Neural cell (in vitro differentiated cells): Measurements from ENCODE around the gene EIF3D. TPM values are rescaled to one million over a fixed set of nuclear protein-coding genes. Genes with fewer than 3 reads are reported as not detected.

Experiments used
- H2AFZ ChIP-seq: fragments of 200-600, 300-800 bp; sonication (generic), shearing (Covaris generic); 2 replicates; pipeline ENCODE4 v1.6.0; 2014; ENCODE audit warnings: low read depth, mild to moderate bottlenecking, antibody characterized with exemption, low read length, moderate library complexity
- H3F3A ChIP-seq: fragments of 200-600 bp; shearing (Covaris generic); 2 replicates; pipeline ENCODE4 v1.6.1; 2016; ENCODE audit warnings: mild to moderate bottlenecking, moderate library complexity, mixed read lengths, antibody characterized with exemption, low read length; ENCODE audit not compliant: insufficient read depth, poor library complexity, severe bottlenecking
- H3K27ac ChIP-seq: fragments of 200-600, 300-800 bp; sonication (generic), shearing (Covaris generic); 2 replicates; pipeline ENCODE4 v1.5.1; 2014; ENCODE audit warnings: mild to moderate bottlenecking, low read length, moderate library complexity
- H3K27me3 ChIP-seq: fragments of 300-800, 200-600 bp; sonication (generic), shearing (Covaris generic); 2 replicates; pipeline ENCODE4 v1.6.0; 2014; ENCODE audit warnings: mild to moderate bottlenecking, low read depth, low read length, moderate library complexity; ENCODE audit not compliant: insufficient read depth
- H3K36me3 ChIP-seq: fragments of 300-800, 200-600 bp; sonication (generic), shearing (Covaris generic); 2 replicates; pipeline ENCODE4 v1.5.1; 2014; ENCODE audit warnings: mild to moderate bottlenecking, antibody characterized with exemption, low read length, moderate library complexity; ENCODE audit not compliant: insufficient read depth
- H3K4me2 ChIP-seq: fragments of 300-800, 200-600 bp; sonication (generic), shearing (Covaris generic); 2 replicates; pipeline ENCODE4 v1.6.0; 2014; ENCODE audit warnings: mild to moderate bottlenecking, low read length
- H3K4me3 ChIP-seq: fragments of 300-800, 200-600 bp; sonication (generic), shearing (Covaris generic); 2 replicates; pipeline ENCODE4 v1.5.1; 2014; ENCODE audit warnings: mild to moderate bottlenecking, low read length, moderate library complexity
- H3K79me2 ChIP-seq: fragments of 200-600 bp; shearing (Covaris generic); replicated peaks from 2 replicates; pipeline ENCODE4 v1.6.0; 2014; ENCODE audit warnings: mild to moderate bottlenecking, low read length, moderate library complexity; ENCODE audit not compliant: insufficient read depth
- H3K9ac ChIP-seq: fragments of 300-800, 200-600 bp; sonication (generic), shearing (Covaris generic); 2 replicates; pipeline ENCODE4 v1.6.1; 2016; ENCODE audit warnings: mild to moderate bottlenecking, low read length, mixed read lengths
- H3K9me2 ChIP-seq: fragments of 200-600 bp; shearing (Covaris generic); 2 replicates; pipeline ENCODE4 v1.6.1; 2016; ENCODE audit warnings: mild to moderate bottlenecking, low read length, mixed read lengths; ENCODE audit not compliant: insufficient read depth
- H3K9me3 ChIP-seq: fragments of 200-600, 300-800 bp; sonication (generic), shearing (Covaris generic); 2 replicates; pipeline ENCODE4 v1.6.1; 2016; ENCODE audit warnings: mild to moderate bottlenecking, mixed run types, low read length, moderate library complexity, mixed read lengths
- H4K20me1 ChIP-seq: fragments of 200-600 bp; shearing (Covaris generic); 2 replicates; pipeline ENCODE4 v1.6.1; 2016; ENCODE audit warnings: mild to moderate bottlenecking, mixed run types; ENCODE audit not compliant: insufficient read depth
- CTCF ChIP-seq: fragments of 450-650 bp; IDR thresholded peaks from 2 replicates; pipeline ENCODE4 v1.5.1; 2014; ENCODE audit warnings: antibody characterized with exemption, mild to moderate bottlenecking, moderate library complexity; ENCODE audit not compliant: poor library complexity, severe bottlenecking
- EP300 ChIP-seq: fragments of 450-650 bp; conservative IDR thresholded peaks from 2 replicates; pipeline ENCODE4 v1.6.1; 2014; ENCODE audit warnings: antibody characterized with exemption, mild to moderate bottlenecking, moderate library complexity; ENCODE audit not compliant: poor library complexity, severe bottlenecking
- EZH2 ChIP-seq: fragments of 200-600, 300-800 bp; shearing (Covaris generic), sonication (generic); IDR thresholded peaks from 2 replicates; pipeline ENCODE4 v1.6.1; 2014; ENCODE audit warnings: antibody characterized with exemption, low read length, borderline replicate concordance, mild to moderate bottlenecking; ENCODE audit not compliant: insufficient read depth, poor library complexity, severe bottlenecking
- MXI1 ChIP-seq: fragments of 450-650 bp; conservative IDR thresholded peaks from 2 replicates; pipeline ENCODE4 v1.6.1; 2014; ENCODE audit warnings: antibody characterized with exemption, mild to moderate bottlenecking; ENCODE audit not compliant: poor library complexity, severe bottlenecking
- POLR2AphosphoS5 ChIP-seq: IDR thresholded peaks from 2 replicates; pipeline ENCODE4 v1.6.1; 2012
- RAD21 ChIP-seq: fragments of 450-650 bp; conservative IDR thresholded peaks from 2 replicates; pipeline ENCODE4 v1.6.1; 2014; ENCODE audit warnings: antibody characterized with exemption, mild to moderate bottlenecking, moderate library complexity
- REST ChIP-seq: IDR thresholded peaks from 2 replicates; pipeline ENCODE4 v1.6.1; 2012; ENCODE audit warnings: borderline replicate concordance
- SMC3 ChIP-seq: fragments of 450-650 bp; conservative IDR thresholded peaks from 2 replicates; pipeline ENCODE4 v1.6.1; 2014; ENCODE audit warnings: antibody characterized with exemption, mild to moderate bottlenecking, moderate library complexity; ENCODE audit not compliant: poor library complexity
- TAF1 ChIP-seq: IDR thresholded peaks from 2 replicates; pipeline ENCODE4 v1.6.1; 2012; ENCODE audit warnings: low read depth
- polyA plus RNA-seq: library from polyadenylated mRNA; depleted of rRNA; stranded (reverse); fragments of >200 nt; gene quantifications from 2 replicates; pipeline ENCODE4 v1.2.3, GENCODE V29; 2014

The EIF3D gene
- polyA plus RNA-seq, 1 donor from 2014 or later, result 133 TPM

- H3K36me3 ChIP-seq, result no peaks in the 10 kb centered on the region
- no peak overlapping the region for H3K9ac ChIP-seq
- H4K20me1 ChIP-seq, result no peaks in the 10 kb centered on the region
- no peaks in the 10 kb centered on the region for H3K79me2 ChIP-seq
- no peaks in the 10 kb centered on the region for H3K9me3 ChIP-seq
- no peak overlapping the region for H3K4me3 ChIP-seq
- no peaks in the 10 kb centered on the region for H3F3A ChIP-seq
- H3K9me2 ChIP-seq, result no peaks in the 10 kb centered on the region
- H3K27me3 ChIP-seq, result no peaks in the 10 kb centered on the region
- H3K4me2 ChIP-seq, result no peak overlapping the region
- H2AFZ ChIP-seq, result no peak overlapping the region
- no peak overlapping the region for H3K27ac ChIP-seq
- TF ChIP-seq POLR2AphosphoS5, result no peak
- no peak for TF ChIP-seq TAF1
- TF ChIP-seq MXI1, result no peak
- no peak for TF ChIP-seq RAD21
- no peak for TF ChIP-seq SMC3
- no peak for TF ChIP-seq CTCF
- no peak for TF ChIP-seq REST
- no peak for TF ChIP-seq EP300
- no peak for TF ChIP-seq EZH2
These were observed 36.2 kb upstream of the EIF3D start for GRCh38 chr22:36565159-36565507.

GRCh38 chr22:36564422-36565158 lies 35.6 kb upstream of the EIF3D start:
- Histone ChIP-seq H3K27me3 (no peaks in the 10 kb centered on the region), H3K9me2 (no peaks in the 10 kb centered on the region), H2AFZ (no peak overlapping the region), H3K4me3 (no peak overlapping the region), H3K79me2 (no peaks in the 10 kb centered on the region), H3F3A (no peaks in the 10 kb centered on the region), H4K20me1 (no peaks in the 10 kb centered on the region), H3K4me2 (no peak overlapping the region), H3K27ac (no peak overlapping the region), H3K9me3 (no peaks in the 10 kb centered on the region), H3K9ac (no peak overlapping the region), H3K36me3 (no peaks in the 10 kb centered on the region)
- TF ChIP-seq SMC3, result no peak
